Subcutaneous adipose tissue (tissue), 4 donors: ENCODE measurements around the gene ZBTB7C. TPM values are rescaled to one million over a fixed set of nuclear protein-coding genes. Genes with fewer than 3 reads are reported as not detected.

Experiments used
- total RNA-seq, 4 donors: library from RNA; depleted of rRNA; stranded (reverse); fragments of >200 nt; gene quantifications; one replicate each; pipeline ENCODE4 v1.1.0, GENCODE V29; 2016
- TF ChIP-seq, protein P1 (sequence below): fragments of 450-650 bp; IDR thresholded peaks from one replicate; pipeline ENCODE4 v1.5.1; 2016; ENCODE audit warnings: low read depth, mild to moderate bottlenecking, control low read depth, antibody characterized with exemption, moderate library complexity

Gene ZBTB7C
- total RNA-seq, 4 donors from 2014 or later, result 1.0 to 5.5 (median 4.4) TPM

- TF ChIP-seq, protein P1, sequence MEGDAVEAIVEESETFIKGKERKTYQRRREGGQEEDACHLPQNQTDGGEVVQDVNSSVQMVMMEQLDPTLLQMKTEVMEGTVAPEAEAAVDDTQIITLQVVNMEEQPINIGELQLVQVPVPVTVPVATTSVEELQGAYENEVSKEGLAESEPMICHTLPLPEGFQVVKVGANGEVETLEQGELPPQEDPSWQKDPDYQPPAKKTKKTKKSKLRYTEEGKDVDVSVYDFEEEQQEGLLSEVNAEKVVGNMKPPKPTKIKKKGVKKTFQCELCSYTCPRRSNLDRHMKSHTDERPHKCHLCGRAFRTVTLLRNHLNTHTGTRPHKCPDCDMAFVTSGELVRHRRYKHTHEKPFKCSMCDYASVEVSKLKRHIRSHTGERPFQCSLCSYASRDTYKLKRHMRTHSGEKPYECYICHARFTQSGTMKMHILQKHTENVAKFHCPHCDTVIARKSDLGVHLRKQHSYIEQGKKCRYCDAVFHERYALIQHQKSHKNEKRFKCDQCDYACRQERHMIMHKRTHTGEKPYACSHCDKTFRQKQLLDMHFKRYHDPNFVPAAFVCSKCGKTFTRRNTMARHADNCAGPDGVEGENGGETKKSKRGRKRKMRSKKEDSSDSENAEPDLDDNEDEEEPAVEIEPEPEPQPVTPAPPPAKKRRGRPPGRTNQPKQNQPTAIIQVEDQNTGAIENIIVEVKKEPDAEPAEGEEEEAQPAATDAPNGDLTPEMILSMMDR, result no peak
Measured at GRCh38 chr18:48182779-48183178, 226.4 kb downstream of the ZBTB7C start.

DNA sequence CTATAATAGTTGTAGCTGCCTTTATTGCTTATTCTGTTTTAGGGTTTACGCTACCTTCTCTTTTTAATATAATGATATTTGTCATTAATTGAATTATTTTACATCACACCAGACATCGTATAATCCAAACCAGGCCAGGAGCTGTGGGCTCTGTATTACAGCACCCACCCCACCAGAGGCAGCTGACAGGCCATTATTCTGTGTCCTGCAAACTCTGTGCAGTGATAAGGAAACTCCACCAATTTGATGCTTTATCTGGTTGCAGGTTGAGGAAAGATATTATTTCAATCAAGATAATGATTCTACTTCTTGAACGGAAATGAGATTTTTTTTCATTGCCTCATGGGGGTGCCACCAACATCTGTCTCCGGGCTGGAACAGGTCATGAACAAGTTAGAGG, 227.3 kb downstream of the ZBTB7C start:
- TF ChIP-seq, protein P1, result no peak

GRCh38 chr18:48181087-48181823, 227.9 kb downstream of the ZBTB7C start:
- TF ChIP-seq, protein P1, result no peak

DNA sequence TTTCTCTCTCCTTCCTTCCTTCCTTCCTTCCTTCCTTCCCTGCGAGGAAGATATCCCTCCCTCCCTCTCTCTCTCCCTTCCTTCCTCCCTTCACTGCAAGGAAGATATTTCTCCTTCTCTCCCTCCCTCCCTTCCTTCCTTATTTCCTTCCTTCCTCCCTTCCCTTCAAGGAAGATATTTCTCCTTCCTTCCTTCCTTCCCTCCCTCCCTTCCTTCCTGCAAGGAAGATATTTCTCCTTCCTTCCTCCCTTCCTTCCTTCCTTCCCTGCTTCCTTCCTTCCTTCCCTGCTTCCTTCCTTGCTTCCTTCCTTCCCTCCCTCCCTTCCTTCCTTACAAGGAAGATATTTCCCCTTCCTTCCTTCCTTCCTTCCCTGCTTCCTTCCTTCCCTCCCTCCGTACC, 229.5 kb downstream of the ZBTB7C start:
- TF ChIP-seq, protein P1, result no peak

DNA sequence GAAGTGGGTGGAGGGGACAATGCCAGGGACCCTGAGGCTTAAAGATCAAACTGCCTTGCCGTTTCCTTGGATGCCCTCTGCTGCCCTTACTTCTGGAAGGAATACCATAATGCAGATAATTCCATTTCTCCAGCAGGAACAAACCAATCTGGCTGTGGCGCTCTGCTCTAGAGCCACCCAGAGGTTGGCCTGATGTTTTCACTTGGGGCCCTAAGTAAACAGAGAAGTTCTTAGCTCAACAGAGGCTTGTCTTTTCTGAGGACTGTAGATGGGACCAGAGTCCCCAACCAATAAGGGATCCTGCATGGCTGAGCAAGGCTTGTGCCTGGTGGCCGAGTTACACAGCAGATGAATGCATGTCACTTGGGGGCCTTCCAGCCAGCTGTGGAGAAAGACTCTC, 230.2 kb downstream of the ZBTB7C start:
- TF ChIP-seq, protein P1, result no peak

DNA sequence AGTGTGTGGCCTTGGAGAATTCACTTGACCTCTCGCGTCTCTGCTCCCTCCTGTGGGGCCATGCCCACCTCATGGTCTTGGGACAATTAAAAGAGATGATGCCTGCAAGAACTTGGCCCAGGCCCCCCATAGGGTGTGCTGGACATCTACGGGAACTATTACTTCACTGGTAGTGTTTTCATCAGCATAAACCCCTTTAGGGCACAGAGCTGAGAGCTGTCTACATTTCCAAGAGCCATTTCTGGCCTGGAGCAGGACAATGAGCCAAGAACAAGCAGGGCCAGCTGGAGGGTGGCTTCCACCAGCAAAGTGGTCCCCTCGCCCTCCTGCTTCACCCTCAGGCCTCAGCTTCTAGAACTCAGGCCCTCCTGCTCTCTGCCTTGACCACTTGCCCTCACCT, 232.3 kb downstream of the ZBTB7C start:
- TF ChIP-seq, protein P1, result no peak

DNA sequence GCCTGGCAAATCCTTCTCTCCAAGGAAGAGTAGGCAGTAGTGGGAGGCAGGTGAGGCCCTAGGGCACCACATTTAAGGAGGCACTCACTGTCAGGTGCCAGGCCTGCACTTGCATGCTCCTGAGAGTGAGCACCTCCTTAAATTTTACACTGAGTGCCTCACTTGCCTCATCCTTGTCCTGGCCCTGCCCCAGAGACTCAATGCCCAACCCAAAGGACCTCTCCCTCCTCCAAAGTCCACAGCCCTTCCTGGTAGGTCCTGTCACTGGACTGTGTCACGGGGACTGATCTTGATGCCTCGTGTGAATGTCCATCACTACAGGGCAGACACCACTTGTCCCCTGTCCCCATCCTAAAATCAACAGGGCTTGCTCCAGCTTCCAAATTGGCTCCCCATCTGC, 235.6 kb downstream of the ZBTB7C start:
- TF ChIP-seq, protein P1, result no peak
